ENCODE measurements around the gene RPS14. TPM values are rescaled to one million over a fixed set of nuclear protein-coding genes. Genes with fewer than 3 reads are reported as not detected.

RPS14 gene
- total and polyA plus RNA-seq, 2 of the 8 experiments (the other 6 are each of a cell fraction or from before 2014, with no cell fraction given) = 2,548 to 6,423 TPM

GRCh38 chr5:150444770-150445169, 4.8 kb downstream of the RPS14 start:
- Histone ChIP-seq H3K27ac (ENCODE audit: low read depth, low read length) (no peak overlapping the region), H3K36me3 (ENCODE audit: control insufficient read depth in 2 of 4, insufficient read depth in 4 of 4, low read length in 3 of 4) (peaks cover 44 to 59% (median 51%) of the 10 kb centered on the region in 4 experiments)
- CTCF ChIA-PET (ENCODE audit: partially characterized antibody) = interaction anchor here (0.6 to 3.1 kb wide), 6 partner anchors 9 to 224 kb away, joined by 3 to 17 read pairs (median 4); no protein-coding TSS in a partner anchor

More at GRCh38 chr5:150444770-150445169, 4.8 kb downstream of the RPS14 start:
- H3K27me3 ChIP-seq (replicated peaks in 1 of 4; ENCODE audit: control insufficient read depth in 3 of 4, extremely low read depth in 1 of 4, insufficient read depth in 3 of 4, low read length in 3 of 4) = no peaks in the 10 kb centered on the region
- H2BK20ac ChIP-seq (ENCODE audit: low read length) = no peak overlapping the region
- no peak overlapping the region for H2AFZ ChIP-seq (ENCODE audit: low read length)
- no peak overlapping the region for H2AK5ac ChIP-seq (ENCODE audit: low read depth, low read length)
- TF ChIP-seq CREB1 (IDR thresholded peaks at IDR 0.05) = no peak
- peak; percentile 24; the same call in 1 of the 2 replicates for TF ChIP-seq POLR2AphosphoS5 (IDR thresholded peaks at IDR 0.05; ENCODE audit: low read depth, low read length)
- no peak overlapping the region for H3K4me3 ChIP-seq (ENCODE audit: extremely low read depth in 1 of 4, insufficient read depth in 2 of 4, low read depth in 3 of 4, low read length in 4 of 4)
- H2BK120ac ChIP-seq (replicated peaks; ENCODE audit: low read depth, low read length) = no peak overlapping the region
- FAIRE-seq (no peak), DNase-seq (ENCODE audit: low read depth in 1 of 2, low spot score in 2 of 2) (no peak)
- peaks cover 3 to 12% (median 8%) of the 10 kb centered on the region in 4 experiments for H3K4me1 ChIP-seq (replicated peaks in 1 of 4; ENCODE audit: control insufficient read depth in 3 of 4, insufficient read depth in 4 of 4, low read length in 3 of 4)
- peaks cover 12% of the 10 kb centered on the region for H3K23me2 ChIP-seq (ENCODE audit: low read depth, low read length)
- H4K5ac ChIP-seq (ENCODE audit: insufficient read length, low read depth, low read length) = no peak overlapping the region
- no peak overlapping the region for H3K18ac ChIP-seq (ENCODE audit: extremely low read depth, low read length)
- no peak overlapping the region for H3K56ac ChIP-seq (replicated peaks; ENCODE audit: insufficient read length, low read depth, low read length)
- WGBS, 2 experiments (ENCODE audit: extremely low coverage in 1 of 2, insufficient coverage in 1 of 2, insufficient read length in 1 of 2, insufficient replicate concordance in 2 of 2, low coverage in 1 of 2, low lambda C conversion rate in 2 of 2, missing lambda C conversion rate in 1 of 2) = 94% methylated on average over 9 of the region's 9 CpGs; no CpG with 5 or more reads in 1 of the 2 experiments
- 0 out of 7 replicates have a peak overlapping the region, but pooled peaks of 1 of the 4 experiments have one; percentile 15 for H3K9ac ChIP-seq (replicated peaks in 1 of 4; ENCODE audit: extremely low read depth in 1 of 4, low read depth in 3 of 4, low read length in 3 of 4)
- H3K79me2 ChIP-seq (ENCODE audit: control insufficient read depth in 1 of 2, insufficient read depth in 2 of 2, low read length in 2 of 2) = peaks cover 14 to 35% of the 10 kb centered on the region in 2 experiments
- no peak overlapping the region for H3K4me2 ChIP-seq (ENCODE audit: insufficient read depth in 1 of 2, low read depth in 2 of 2, low read length in 2 of 2)
- H3K4ac ChIP-seq (replicated peaks; ENCODE audit: insufficient read length, low read depth, low read length) = no peak overlapping the region
- H2BK15ac ChIP-seq (ENCODE audit: low read length) = no peak overlapping the region
- H3K23ac ChIP-seq (ENCODE audit: insufficient read length) = no peak overlapping the region
- no peak overlapping the region for H2BK12ac ChIP-seq (ENCODE audit: low read depth, low read length)
- POLR2A ChIA-PET (ENCODE audit: partially characterized antibody) = interaction anchor here (0.6 to 7.7 kb wide), 30 partner anchors 8 to 256 kb away, joined by 3 to 51 read pairs (median 4); partner anchors contain the start of genes CD74 and RBM22
- no peak overlapping the region for H4K91ac ChIP-seq (replicated peaks; ENCODE audit: insufficient read length, low read length)
- H3K9me3 ChIP-seq (ENCODE audit: insufficient read depth in 2 of 2, low read depth in 1 of 2, low read length in 1 of 2) = no peaks in the 10 kb centered on the region
- H4K8ac ChIP-seq (ENCODE audit: extremely low read depth, insufficient read depth, low read length) = no peak overlapping the region
- no peak overlapping the region for H3K14ac ChIP-seq (ENCODE audit: insufficient read length)
- peaks cover 4% of the 10 kb centered on the region for H3K79me1 ChIP-seq (ENCODE audit: low read depth, low read length)
- H2BK5ac ChIP-seq (ENCODE audit: low read depth, low read length) = no peak overlapping the region
- H4K20me1 ChIP-seq (replicated peaks in 1 of 2; ENCODE audit: control insufficient read depth in 1 of 2, insufficient read depth in 2 of 2, low read length in 2 of 2) = peaks cover 19 to 31% of the 10 kb centered on the region in 2 experiments
